IPS-11a (cell line): ENCODE results near the gene CALHM1.
"Not testable (repeated sequence)": the region's sequence is repeated elsewhere in the genome, so short reads cannot be mapped to it uniquely, and the experiment has no call there.

Experiments
- H3K4me3 ChIP-seq: one replicate; pipeline ENCODE4 v1.5.1; 2013; ENCODE audit warnings: low read depth, low read length, control low read depth

Gene CALHM1

GRCh38 chr10:103487410-103487708, 28.7 kb upstream of the CALHM1 start:
- no peak overlapping the region for H3K4me3 ChIP-seq

GRCh38 chr10:103486635-103487409, 28.1 kb upstream of the CALHM1 start:
- not testable (repeated sequence) for H3K4me3 ChIP-seq

GRCh38 chr10:103481974-103482531, 23.4 kb upstream of the CALHM1 start:
- H3K4me3 ChIP-seq = no peak overlapping the region

- no peak overlapping the region for H3K4me3 ChIP-seq
Observed at GRCh38 chr10:103480521-103480920, 21.8 kb upstream of the CALHM1 start.

GRCh38 chr10:103479135-103479534, 20.4 kb upstream of the CALHM1 start, which contains the start of gene CALHM3:
Gene CALHM3 (minus strand): TSS chr10:103479240. CDS start chr10:103479032, 208 bp downstream.
- no peak within 1 kb of the TSS for H3K4me3 ChIP-seq

- no peak overlapping the region for H3K4me3 ChIP-seq
Observed at GRCh38 chr10:103478671-103479070, 20.0 kb upstream of the CALHM1 start.

GRCh38 chr10:103476046-103476768, 17.5 kb upstream of the CALHM1 start:
- H3K4me3 ChIP-seq = no peak overlapping the region

- H3K4me3 ChIP-seq = no peak overlapping the region
Observed at GRCh38 chr10:103475437-103475836, 16.7 kb upstream of the CALHM1 start.

- H3K4me3 ChIP-seq = no peak overlapping the region
Observed at GRCh38 chr10:103474077-103474476, 15.4 kb upstream of the CALHM1 start.

- no peak overlapping the region for H3K4me3 ChIP-seq
Observed at GRCh38 chr10:103473261-103473671, 14.6 kb upstream of the CALHM1 start.

GRCh38 chr10:103472005-103472404, 13.3 kb upstream of the CALHM1 start:
- no peak overlapping the region for H3K4me3 ChIP-seq

GRCh38 chr10:103470761-103471653, 12.3 kb upstream of the CALHM1 start:
- H3K4me3 ChIP-seq = no peak overlapping the region

- no peak overlapping the region for H3K4me3 ChIP-seq
Observed at GRCh38 chr10:103469201-103469600, 10.5 kb upstream of the CALHM1 start.

- no peak overlapping the region for H3K4me3 ChIP-seq
Observed at GRCh38 chr10:103467406-103467805, 8.7 kb upstream of the CALHM1 start.

GRCh38 chr10:103466734-103467133, 8.0 kb upstream of the CALHM1 start:
- no peak overlapping the region for H3K4me3 ChIP-seq

GRCh38 chr10:103465411-103466179, 6.9 kb upstream of the CALHM1 start:
- no peak overlapping the region for H3K4me3 ChIP-seq

- H3K4me3 ChIP-seq = no peak overlapping the region
Observed at GRCh38 chr10:103463499-103463898, 4.8 kb upstream of the CALHM1 start.

GRCh38 chr10:103459615-103460014, 915 bp upstream of the CALHM1 start:
- H3K4me3 ChIP-seq = no peak overlapping the region

GRCh38 chr10:103457896-103458583, 660 bp downstream of the CALHM1 start:
- H3K4me3 ChIP-seq = no peak overlapping the region
